D721Med (cell line): ENCODE results near the gene GPR108.

Experiments used
- DNase-seq: peaks from one replicate; pipeline ENCODE4 v3.0.0; 2011; ENCODE audit warnings: low spot score; ENCODE audit not compliant: insufficient read length
- FAIRE-seq: peaks from 2 replicates; lab custom pipeline; 2011; peaks lifted over from hg19 to GRCh38; lab: Jason Lieb, UNC
- TF ChIP-seq, protein P1 (sequence below): IDR thresholded peaks from 2 replicates; pipeline ENCODE4 v1.5.1; 2012; ENCODE audit warnings: mild to moderate bottlenecking, control low read depth; ENCODE audit not compliant: insufficient read depth; ENCODE audit errors: missing control alignments

Gene GPR108

DNA sequence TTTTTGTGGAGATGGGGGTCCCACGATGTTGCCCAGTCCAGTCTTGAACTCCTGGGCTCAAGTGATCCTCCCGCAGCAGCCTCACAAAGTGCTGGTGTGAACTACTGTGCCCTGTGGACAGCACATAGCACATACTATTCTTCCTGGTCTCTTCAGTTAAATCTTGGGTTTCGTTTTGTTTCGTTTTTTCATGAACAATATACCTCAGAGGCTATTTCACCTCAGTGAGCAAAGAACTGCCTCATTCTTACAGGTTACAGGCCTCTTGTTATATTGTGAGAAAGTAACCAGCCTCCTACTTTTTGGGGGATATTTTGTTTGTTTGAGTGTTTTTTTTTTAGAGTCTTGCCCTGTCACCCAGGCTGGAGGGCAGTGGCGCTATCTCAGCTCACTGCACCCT is 15.6 kb downstream of the GPR108 start:
- TF ChIP-seq, protein P1, sequence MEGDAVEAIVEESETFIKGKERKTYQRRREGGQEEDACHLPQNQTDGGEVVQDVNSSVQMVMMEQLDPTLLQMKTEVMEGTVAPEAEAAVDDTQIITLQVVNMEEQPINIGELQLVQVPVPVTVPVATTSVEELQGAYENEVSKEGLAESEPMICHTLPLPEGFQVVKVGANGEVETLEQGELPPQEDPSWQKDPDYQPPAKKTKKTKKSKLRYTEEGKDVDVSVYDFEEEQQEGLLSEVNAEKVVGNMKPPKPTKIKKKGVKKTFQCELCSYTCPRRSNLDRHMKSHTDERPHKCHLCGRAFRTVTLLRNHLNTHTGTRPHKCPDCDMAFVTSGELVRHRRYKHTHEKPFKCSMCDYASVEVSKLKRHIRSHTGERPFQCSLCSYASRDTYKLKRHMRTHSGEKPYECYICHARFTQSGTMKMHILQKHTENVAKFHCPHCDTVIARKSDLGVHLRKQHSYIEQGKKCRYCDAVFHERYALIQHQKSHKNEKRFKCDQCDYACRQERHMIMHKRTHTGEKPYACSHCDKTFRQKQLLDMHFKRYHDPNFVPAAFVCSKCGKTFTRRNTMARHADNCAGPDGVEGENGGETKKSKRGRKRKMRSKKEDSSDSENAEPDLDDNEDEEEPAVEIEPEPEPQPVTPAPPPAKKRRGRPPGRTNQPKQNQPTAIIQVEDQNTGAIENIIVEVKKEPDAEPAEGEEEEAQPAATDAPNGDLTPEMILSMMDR, result no peak
- no peak for DNase-seq
- FAIRE-seq, result no peak

DNA sequence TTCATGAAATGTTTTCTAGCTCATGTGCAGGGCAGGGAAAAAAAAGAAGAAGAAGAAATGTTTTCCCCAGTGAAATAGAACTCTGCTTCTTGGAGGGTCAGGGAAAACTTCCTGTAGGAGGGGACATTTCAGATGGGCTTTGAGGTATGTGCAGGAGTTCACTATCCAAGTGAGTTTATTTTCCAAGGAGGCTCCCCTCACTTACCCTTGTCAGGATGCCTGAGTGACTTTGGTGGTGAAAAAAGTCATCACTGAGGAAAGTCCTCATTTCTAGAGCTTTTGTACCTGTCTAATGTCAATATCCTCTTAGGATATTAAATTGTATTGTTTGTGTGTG is 16.3 kb downstream of the GPR108 start:
- TF ChIP-seq, protein P1, result no peak
- no peak for DNase-seq
- FAIRE-seq, result no peak

DNA sequence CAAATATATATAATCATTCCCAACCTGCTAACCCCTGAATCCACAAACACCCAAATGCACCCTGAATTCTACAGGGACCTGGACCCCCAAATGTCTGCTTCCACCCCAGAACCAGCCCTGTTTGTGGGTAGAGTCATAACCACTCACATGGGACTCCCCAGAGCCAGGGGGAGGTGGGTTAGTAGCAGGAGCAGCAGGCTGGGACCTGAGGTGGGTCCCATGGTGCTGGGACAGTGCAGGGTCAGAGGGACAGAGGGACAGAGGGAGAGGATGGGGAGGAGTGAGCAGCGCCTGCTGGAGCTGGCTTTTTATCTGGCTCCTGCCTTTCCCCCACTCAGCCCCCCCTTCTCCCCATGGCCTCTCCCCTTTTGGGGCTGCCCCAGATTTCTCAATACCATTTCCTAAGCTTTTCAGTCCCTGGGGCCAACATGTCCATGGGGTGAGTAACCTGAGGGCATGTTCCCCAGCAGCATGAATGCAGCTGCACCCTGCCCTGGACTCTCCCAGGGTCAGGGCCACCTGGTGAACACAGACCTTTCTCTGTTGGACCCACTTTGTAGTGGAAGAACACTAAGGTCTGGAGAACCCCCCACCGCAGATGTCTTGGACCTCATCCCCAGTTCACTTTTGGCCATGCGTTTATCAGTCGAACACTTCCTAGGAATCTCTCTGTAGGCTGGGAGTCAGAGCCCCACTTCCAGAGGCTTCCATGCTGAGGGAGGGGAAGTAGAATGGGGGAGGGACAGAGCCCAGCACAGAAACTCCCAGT is 16.8 kb downstream of the GPR108 start, which contains the start of gene C3:
Gene C3, minus strand, starts transcription at position 282 of the 769 bp plus-strand sequence. Its CDS starts 61 bp downstream, at position 221.
- TF ChIP-seq, protein P1, result no peak
- DNase-seq (no peak), FAIRE-seq (no peak)

DNA sequence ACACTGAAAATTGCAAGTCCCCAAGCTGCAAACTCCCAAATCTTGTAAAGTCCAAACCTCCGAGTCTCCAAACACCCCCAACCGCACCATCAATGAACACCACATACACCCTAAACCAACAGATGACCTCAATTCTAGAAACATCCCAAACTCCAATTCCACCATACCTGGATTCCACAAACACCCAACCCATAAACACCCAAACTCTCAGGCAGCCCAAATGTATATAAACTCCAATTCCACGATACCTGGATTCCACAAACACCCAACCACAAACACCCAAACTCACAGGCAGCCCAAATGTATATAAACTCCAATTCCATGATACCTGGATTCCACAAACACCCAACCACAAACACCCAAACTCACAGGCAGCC is 17.4 kb downstream of the GPR108 start:
- DNase-seq (no peak), FAIRE-seq (no peak)
- TF ChIP-seq, protein P1, result no peak

DNA sequence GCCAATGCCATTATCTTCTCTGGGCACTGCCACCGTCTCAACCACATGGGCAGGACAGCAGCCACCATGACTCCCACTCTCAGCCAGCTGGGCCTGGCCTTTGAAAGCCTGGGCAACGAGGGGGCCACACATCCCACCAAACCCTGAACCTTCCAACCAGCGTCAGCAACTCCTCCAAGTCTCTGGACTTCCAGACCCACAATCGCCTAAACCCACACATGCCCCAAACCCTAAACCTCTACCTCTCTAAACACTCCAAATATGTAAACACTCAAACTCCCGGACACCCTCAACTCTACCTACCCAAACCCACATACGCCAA is 17.9 kb downstream of the GPR108 start:
- DNase-seq (no peak), FAIRE-seq (no peak)
- TF ChIP-seq, protein P1, result no peak

DNA sequence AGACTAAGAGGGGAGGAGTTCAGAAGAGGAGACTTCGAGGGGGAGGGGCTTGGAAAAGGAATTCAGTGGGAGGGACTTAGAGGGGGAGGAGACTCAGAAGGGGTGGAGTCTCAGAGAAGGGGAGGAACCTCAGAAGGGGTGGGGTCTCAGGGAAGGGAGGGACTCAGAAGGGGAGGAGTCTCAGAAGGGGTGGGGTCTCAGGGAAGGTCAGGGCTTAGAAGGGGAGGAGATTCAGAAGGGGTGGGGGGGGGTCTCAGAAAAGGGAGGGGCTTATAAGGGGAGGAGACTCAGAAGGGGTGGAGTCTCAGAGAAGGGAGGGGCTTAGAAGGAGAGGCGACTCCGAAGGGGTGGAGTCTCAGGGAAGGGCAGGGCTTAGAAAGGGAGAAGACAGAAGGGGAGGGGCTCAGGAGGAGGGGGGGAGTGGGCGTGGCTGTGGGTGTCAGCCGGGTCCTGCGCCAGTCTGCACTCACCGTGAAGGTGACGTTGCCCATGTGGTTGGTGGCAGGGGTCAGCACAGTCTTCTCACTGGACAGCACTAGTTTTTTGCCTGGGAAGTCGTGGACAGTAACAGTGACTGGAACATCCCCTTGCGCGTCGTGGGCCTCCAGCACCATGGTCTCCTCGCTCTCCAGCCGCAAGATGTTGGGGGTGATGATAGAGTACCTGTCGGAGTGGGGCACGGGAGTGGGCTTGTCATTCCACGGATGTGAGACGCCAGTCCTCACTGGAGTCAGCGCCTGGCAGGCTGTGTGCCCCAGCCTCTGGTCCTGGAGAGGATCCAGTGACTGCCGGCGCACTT is 18.4 kb downstream of the GPR108 start:
- FAIRE-seq (no peak), DNase-seq (no peak)
- TF ChIP-seq, protein P1, result no peak

DNA sequence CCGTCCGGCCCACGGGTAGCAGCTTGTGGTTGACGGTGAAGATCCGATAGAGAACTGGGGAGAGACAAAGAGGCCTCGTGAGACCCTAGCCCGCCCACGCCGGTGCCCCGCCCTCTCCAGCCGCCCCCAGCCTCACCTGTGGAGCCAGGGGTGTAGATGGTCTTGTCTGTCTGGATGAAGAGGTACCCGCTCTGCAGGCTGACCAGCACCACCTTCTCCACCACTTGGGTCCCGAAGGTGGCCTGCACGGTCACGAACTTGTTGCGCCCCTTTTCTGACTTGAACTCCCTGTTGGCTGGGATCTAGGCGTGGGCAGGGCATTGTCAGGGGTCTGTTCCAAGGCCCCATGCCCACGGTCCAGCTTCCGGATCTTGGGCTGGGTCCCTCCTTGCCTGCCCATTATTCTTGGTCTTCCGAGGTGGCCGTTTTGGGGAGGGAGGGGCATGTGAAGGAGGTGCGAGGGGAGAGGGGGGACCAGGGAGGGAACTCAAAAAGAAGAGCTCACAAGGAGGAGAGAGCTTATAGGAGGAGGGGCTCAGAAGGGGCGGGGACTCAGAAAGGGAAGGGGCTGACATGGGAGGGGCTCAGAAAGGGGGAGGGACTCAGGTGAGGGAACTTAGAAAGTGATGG is 19.2 kb downstream of the GPR108 start:
- FAIRE-seq (no peak), DNase-seq (no peak)
- TF ChIP-seq, protein P1, result no peak
